ENCODE measurements around the gene TSPAN2. TPM values are rescaled to one million over a fixed set of nuclear protein-coding genes. Genes with fewer than 3 reads are reported as not detected.

TSPAN2 gene
- total and polyA plus RNA-seq, 2 donors (not counting 3 experiments of a cell fraction or from before 2014, with no cell fraction given) = 1.5 to 5.0 TPM

GRCh38 chr1:115121793-115122192 lies 32.5 kb upstream of the TSPAN2 start:
- no peak overlapping the region for H3K27ac ChIP-seq (ENCODE audit: insufficient read depth, low read depth, low read length)
- no peak for FAIRE-seq
- dilution Hi-C loops (cut with MboI; ENCODE audit: extremely low pct_ligation_motif_present, low sequenced_read_pairs) = no loop called here
- POLR2A ChIA-PET = no interaction called here
- no peak overlapping the region for H3K4me3 ChIP-seq (replicated peaks in 1 of 3; ENCODE audit: insufficient read depth in 1 of 3, low read depth in 1 of 3, low read length in 3 of 3)
- BruUV-seq (replicated peaks) = no TSS peak
- H3K36me3 ChIP-seq (ENCODE audit: control insufficient read depth in 2 of 2, extremely low read depth in 1 of 2, insufficient read depth in 2 of 2, low read length in 2 of 2) = no peaks in the 10 kb centered on the region
- H4K20me1 ChIP-seq (replicated peaks; ENCODE audit: control insufficient read depth, extremely low read depth, insufficient read depth, low read length) = no peaks in the 10 kb centered on the region
- H3K4me2 ChIP-seq (ENCODE audit: insufficient read depth, low read length) = no peak overlapping the region
- H3K9me3 ChIP-seq (replicated peaks; ENCODE audit: control insufficient read depth, insufficient read depth, low read length) = no peaks in the 10 kb centered on the region
- no peak overlapping the region for H2AFZ ChIP-seq (ENCODE audit: low read depth, low read length)
- CTCF ChIA-PET = interaction anchor here (1.0 to 2.1 kb wide), 2 partner anchors 9 to 643 kb away, joined by 3 to 5 read pairs; no protein-coding TSS in a partner anchor
- no peaks in the 10 kb centered on the region for H3K9me1 ChIP-seq (replicated peaks; ENCODE audit: control insufficient read depth, extremely low read depth, insufficient read depth, low read length)
- no peak for DNase-seq (ENCODE audit: low read depth, low spot score)
- no peaks in the 10 kb centered on the region for H3K79me2 ChIP-seq (ENCODE audit: control insufficient read depth, insufficient read depth, low read length)
- no peaks in the 10 kb centered on the region for H3K4me1 ChIP-seq (ENCODE audit: control insufficient read depth, extremely low read depth, insufficient read depth, low read length)
- peaks cover 0 to 3% of the 10 kb centered on the region in 2 experiments for H3K27me3 ChIP-seq (ENCODE audit: control insufficient read depth in 2 of 2, insufficient read depth in 2 of 2, low read length in 2 of 2)
- no peak for TF ChIP-seq EZH2 (IDR thresholded peaks at IDR 0.05; ENCODE audit: borderline replicate concordance, low read depth, low read length, severe bottlenecking)
- TF ChIP-seq POLR2A (IDR thresholded peaks at IDR 0.05; ENCODE audit: low read depth, low read length) = no peak
- TF ChIP-seq POLR2AphosphoS5 (IDR thresholded peaks at IDR 0.05; ENCODE audit: insufficient read depth, low read depth, low read length) = no peak
- no peak for TF ChIP-seq JUN (IDR thresholded peaks at IDR 0.05; ENCODE audit: borderline replicate concordance, insufficient read depth, insufficient read length, low read depth)
- no peak for TF ChIP-seq GATA2 (IDR thresholded peaks at IDR 0.05; ENCODE audit: insufficient read depth, insufficient read length, low read depth, low read length)
- TF ChIP-seq, protein P1, sequence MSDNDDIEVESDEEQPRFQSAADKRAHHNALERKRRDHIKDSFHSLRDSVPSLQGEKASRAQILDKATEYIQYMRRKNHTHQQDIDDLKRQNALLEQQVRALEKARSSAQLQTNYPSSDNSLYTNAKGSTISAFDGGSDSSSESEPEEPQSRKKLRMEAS (IDR thresholded peaks at IDR 0.05; ENCODE audit: insufficient read depth, insufficient read length) = no peak
- no peak for TF ChIP-seq CTCF (IDR thresholded peaks at IDR 0.05; ENCODE audit: extremely low read depth in 1 of 2, insufficient read depth in 1 of 2, low read depth in 1 of 2, low read length in 2 of 2)
- intact Hi-C loops (cut with micrococcal nuclease) = no loop called here
- H3K9ac ChIP-seq (replicated peaks; ENCODE audit: extremely low read depth, insufficient read depth, low read length) = no peak overlapping the region

All from endothelial cell of umbilical vein (primary cell).